ENCODE data around the gene PCDHGA3.

Gene PCDHGA3

DNA sequence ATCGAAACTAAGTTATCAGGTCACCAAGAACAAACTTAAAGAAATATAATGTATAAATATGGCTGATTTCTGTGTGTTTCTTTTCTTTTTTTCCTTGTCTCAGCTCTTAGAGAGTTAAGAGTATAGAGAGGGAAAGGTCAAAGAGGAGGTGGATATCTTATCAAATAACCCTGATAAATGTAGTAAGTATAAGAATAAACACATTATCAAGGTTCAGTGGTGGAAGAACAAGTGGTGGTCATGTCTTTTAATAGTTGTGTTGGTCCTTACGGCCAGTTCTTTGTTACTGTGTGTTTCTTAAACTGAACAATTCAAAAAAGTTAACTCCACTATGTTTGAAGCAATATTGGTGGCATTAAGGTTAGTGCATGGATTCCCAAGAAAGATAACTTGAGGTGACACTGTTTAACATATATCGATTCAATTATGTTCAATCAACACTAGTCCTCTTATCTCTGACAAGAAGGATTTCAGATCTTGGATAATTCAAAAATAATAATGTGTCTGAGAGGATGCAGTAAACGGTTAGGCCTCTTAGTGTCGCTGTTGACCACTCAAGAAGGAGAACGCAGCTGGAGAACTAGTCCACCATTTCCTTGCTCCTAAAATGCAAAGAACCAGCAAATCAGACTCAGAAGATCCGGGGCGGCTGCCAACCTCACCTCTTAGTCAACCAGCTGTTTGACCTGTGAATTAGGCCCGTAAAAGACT, at the start of gene PCDHGA3:
Gene PCDHGA3 (plus strand): TSS at position 588 of the 711 bp plus-strand sequence. CDS start 205 bp downstream, outside the sequence.
- TF ChIP-seq ZNF777 (tag by site-specific recombination; IDR thresholded peaks at IDR 0.05; ENCODE audit: borderline replicate concordance) (no peak), GLIS1 (tag by site-specific recombination; IDR thresholded peaks at IDR 0.05) (no peak), ZNF302 (tag by site-specific recombination; IDR thresholded peaks at IDR 0.05; ENCODE audit: low read depth) (no peak), ZNF2 (tag by site-specific recombination; IDR thresholded peaks at IDR 0.05) (peak; percentile 30; the same call in 1 of the 2 replicates), GLI4 (tag by site-specific recombination; IDR thresholded peaks at IDR 0.05) (no peak), ZNF404 (tag by site-specific recombination; IDR thresholded peaks at IDR 0.05) (no peak), ZNF280C (tag by site-specific recombination; IDR thresholded peaks at IDR 0.05) (no peak), ZNF654 (tag by site-specific recombination; IDR thresholded peaks at IDR 0.05; ENCODE audit: low read depth) (peak; percentile 20; the same call in 1 of the 2 replicates), INSM2 (tag by site-specific recombination; IDR thresholded peaks at IDR 0.05) (no peak)
- CTCF ChIA-PET = interaction anchor here (0.6 to 3.3 kb wide), 13 partner anchors 9 to 223 kb away, joined by 3 to 21 read pairs (median 7); partner anchors contain the start of genes PCDHGA1, PCDHGA5, PCDHGB5 and TAF7
- Histone ChIP-seq H3K4me1 (ENCODE audit: control insufficient read depth, insufficient read depth, low read length) (no peaks in the 10 kb centered on the region), H3K36me3 (ENCODE audit: control insufficient read depth in 2 of 2, insufficient read depth in 1 of 2, low read length in 2 of 2) (no peaks in the 10 kb centered on the region), H3K27ac (ENCODE audit: extremely low read depth, low read depth, low read length) (no peak within 1 kb of the TSS), H3K4me3 (ENCODE audit: low read depth, low read length) (no peak within 1 kb of the TSS), H3K9me3 (ENCODE audit: control insufficient read depth, insufficient read depth, low read depth, low read length) (no peaks in the 10 kb centered on the region)
- POLR2A ChIA-PET = interaction anchor here (1.0 kb wide), 1 partner anchor 23 kb away, joined by 6 read pairs; the partner anchor contains the start of gene TAF7

DNA sequence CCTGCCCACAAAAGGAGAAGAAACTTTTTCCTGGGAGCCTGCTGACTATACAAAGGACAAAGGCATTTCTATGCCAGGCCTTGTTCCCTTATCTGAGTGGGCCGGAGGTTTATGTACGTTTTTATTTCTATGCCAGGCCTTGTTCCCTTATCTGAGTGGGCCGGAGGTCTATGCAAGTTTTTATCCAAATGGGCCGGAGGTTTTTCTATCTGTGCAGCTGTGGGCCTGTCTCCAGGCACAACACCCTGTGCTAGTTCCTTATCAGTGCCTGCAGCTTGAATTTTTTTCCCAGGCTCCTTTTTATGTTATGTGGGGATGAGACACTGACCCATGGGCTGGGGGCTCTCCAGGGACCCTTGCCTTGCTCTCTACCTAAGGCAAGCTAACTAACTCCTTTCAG, 45.3 kb upstream of the PCDHGA3 start:
- POLR2A ChIA-PET = no interaction called here
- H3K27ac ChIP-seq (ENCODE audit: extremely low read depth, low read depth, low read length) = no peak overlapping the region
- no peaks in the 10 kb centered on the region for H3K4me1 ChIP-seq (ENCODE audit: control insufficient read depth, insufficient read depth, low read length)
- no peaks in the 10 kb centered on the region; the same call in 1 of the 2 replicates for H3K9me3 ChIP-seq (ENCODE audit: control insufficient read depth, insufficient read depth, low read depth, low read length)
- no peaks in the 10 kb centered on the region for H3K36me3 ChIP-seq (ENCODE audit: control insufficient read depth in 2 of 2, insufficient read depth in 1 of 2, low read length in 2 of 2)
- TF ChIP-seq ZNF138 (tag by site-specific recombination; IDR thresholded peaks at IDR 0.05; ENCODE audit: borderline replicate concordance) (no peak), FEZF1 (tag by site-specific recombination; IDR thresholded peaks at IDR 0.05) (no peak), ZNF843 (tag by site-specific recombination; IDR thresholded peaks at IDR 0.05) (no peak), ZNF48 (tag by site-specific recombination; IDR thresholded peaks at IDR 0.05) (no peak)
- H3K4me3 ChIP-seq (ENCODE audit: low read depth, low read length) = no peak overlapping the region
- CTCF ChIA-PET = interaction anchor here (0.7 to 0.9 kb wide), 3 partner anchors 22 to 122 kb away, joined by 3 to 7 read pairs (median 4); partner anchors contain the start of gene PCDHGA5

GRCh38 chr5:141303756-141304155, 39.9 kb upstream of the PCDHGA3 start, which contains the start of gene SLC25A2:
Gene SLC25A2 (minus strand): TSS chr5:141304049. CDS start chr5:141303865, 184 bp downstream.
- H3K9me3 ChIP-seq (ENCODE audit: control insufficient read depth, insufficient read depth, low read depth, low read length) = no peaks in the 10 kb centered on the region; the same call in 1 of the 2 replicates
- no peaks in the 10 kb centered on the region for H3K4me1 ChIP-seq (ENCODE audit: control insufficient read depth, insufficient read depth, low read length)
- H3K4me3 ChIP-seq (ENCODE audit: low read depth, low read length) = no peak within 1 kb of the TSS
- CTCF ChIA-PET = interaction anchor here (0.6 kb wide), 1 partner anchor 155 kb away, joined by 3 read pairs; no protein-coding TSS in a partner anchor
- H3K36me3 ChIP-seq (ENCODE audit: control insufficient read depth in 2 of 2, insufficient read depth in 1 of 2, low read length in 2 of 2) = no peaks in the 10 kb centered on the region
- POLR2A ChIA-PET = no interaction called here
- H3K27ac ChIP-seq (ENCODE audit: extremely low read depth, low read depth, low read length) = no peak within 1 kb of the TSS
- TF ChIP-seq ZNF585B (tag by site-specific recombination; IDR thresholded peaks at IDR 0.05) = no peak
- TF ChIP-seq SP3 (tag by site-specific recombination; IDR thresholded peaks at IDR 0.05) = no peak
- no peak for TF ChIP-seq ZNF777 (tag by site-specific recombination; IDR thresholded peaks at IDR 0.05; ENCODE audit: borderline replicate concordance)
- no peak for TF ChIP-seq ZNF16 (tag by site-specific recombination; IDR thresholded peaks at IDR 0.05; ENCODE audit: low read depth)
- TF ChIP-seq KLF7 (tag by site-specific recombination; IDR thresholded peaks at IDR 0.05; ENCODE audit: borderline replicate concordance) = no peak
- no peak for TF ChIP-seq ZSCAN18 (tag by site-specific recombination; IDR thresholded peaks at IDR 0.05)
- no peak for TF ChIP-seq ZNF239 (tag by site-specific recombination; IDR thresholded peaks at IDR 0.05)
- no peak for TF ChIP-seq ZNF624 (tag by site-specific recombination; IDR thresholded peaks at IDR 0.05)
- TF ChIP-seq ZNF664 (tag by site-specific recombination; IDR thresholded peaks at IDR 0.05) = no peak
- TF ChIP-seq SALL2 (tag by site-specific recombination; IDR thresholded peaks at IDR 0.05; ENCODE audit: borderline replicate concordance) = no peak
- no peak for TF ChIP-seq ZNF138 (tag by site-specific recombination; IDR thresholded peaks at IDR 0.05; ENCODE audit: borderline replicate concordance)
- TF ChIP-seq ZBTB20 (tag by site-specific recombination; IDR thresholded peaks at IDR 0.05) = no peak
- TF ChIP-seq REPIN1 (tag by site-specific recombination; IDR thresholded peaks at IDR 0.05; ENCODE audit: low read depth) = no peak
- no peak for TF ChIP-seq ZNF112 (tag by site-specific recombination; IDR thresholded peaks at IDR 0.05)
- no peak for TF ChIP-seq ZNF501 (tag by site-specific recombination; IDR thresholded peaks at IDR 0.05)
- no peak for TF ChIP-seq GLIS1 (tag by site-specific recombination; IDR thresholded peaks at IDR 0.05)
- TF ChIP-seq ZSCAN23 (tag by site-specific recombination; IDR thresholded peaks at IDR 0.05) = no peak

Measured in HEK293 (cell line).